NCI-H526 treated with DMSO at 0.1 percent for 48 hours (cell line): ENCODE results near the gene GABBR2.

Experiments used
- DNase-seq: peaks from one replicate; lab custom pipeline; 2025; lab: John Stamatoyannopoulos, UW

The GABBR2 gene

GRCh38 chr9:98432960-98433359, 275.8 kb downstream of the GABBR2 start:
- DNase-seq: no peak

- no peak for DNase-seq
Observed at GRCh38 chr9:98432134-98432533, 276.6 kb downstream of the GABBR2 start.

GRCh38 chr9:98430535-98431292, 278.0 kb downstream of the GABBR2 start:
- DNase-seq: no peak

- no peak for DNase-seq
Observed at GRCh38 chr9:98429613-98430012, 279.1 kb downstream of the GABBR2 start.

- no peak for DNase-seq
Observed at GRCh38 chr9:98428454-98428853, 280.3 kb downstream of the GABBR2 start.

DNA sequence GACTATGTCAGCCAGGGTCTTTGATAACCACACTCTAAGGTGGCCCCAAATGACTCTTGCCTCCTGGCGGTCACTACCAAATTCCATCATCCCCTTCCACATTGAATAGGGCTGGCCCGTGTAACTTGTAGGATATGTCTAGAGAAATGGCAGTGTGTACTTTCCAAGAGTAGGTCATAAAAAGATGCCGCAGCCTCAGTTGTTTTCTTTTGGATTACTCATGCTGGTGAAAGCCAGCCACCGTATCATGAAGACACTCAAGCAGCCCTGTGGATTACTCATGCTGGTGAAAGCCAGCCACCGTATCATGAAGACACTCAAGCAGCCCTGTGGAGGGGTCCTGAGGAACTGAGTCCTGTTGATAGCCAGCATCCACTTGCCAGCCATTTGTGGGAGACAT, 281.2 kb downstream of the GABBR2 start:
- DNase-seq: no peak

- DNase-seq: no peak
Observed at GRCh38 chr9:98425079-98425478, 283.7 kb downstream of the GABBR2 start.

- DNase-seq: no peak
Observed at GRCh38 chr9:98419260-98419603, 289.5 kb downstream of the GABBR2 start.

DNA sequence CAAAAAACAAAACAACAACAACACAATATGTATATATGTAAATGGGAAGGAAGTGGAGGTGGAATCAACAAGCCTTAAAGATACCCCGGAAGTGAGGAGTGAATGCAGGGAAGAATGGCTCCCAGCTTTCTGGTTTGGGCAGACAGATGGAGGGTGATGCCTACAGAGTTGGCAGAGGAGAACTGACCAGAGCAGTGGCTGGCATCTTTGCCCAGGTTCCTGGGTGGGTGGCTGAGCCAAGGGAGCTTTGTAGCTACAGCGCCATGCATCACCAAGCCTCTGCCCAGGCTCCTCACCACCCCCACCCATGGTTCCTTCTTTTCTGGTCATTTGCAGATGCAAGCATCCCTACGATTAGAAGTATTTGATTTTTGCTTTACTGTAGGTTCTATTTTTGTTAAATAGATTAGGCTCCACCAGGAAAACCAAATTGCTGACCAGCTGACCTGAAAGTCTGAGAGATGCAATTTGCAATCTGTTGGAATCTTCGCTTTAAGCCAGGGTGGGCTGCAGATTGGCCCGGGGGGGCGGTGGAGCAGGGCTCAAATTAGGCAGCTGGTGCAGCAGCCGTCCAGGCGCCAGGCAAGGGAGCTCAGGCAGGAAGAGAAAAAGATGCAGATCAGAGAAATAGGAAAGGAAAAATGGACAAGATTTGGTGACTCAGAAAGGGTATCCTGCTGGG, 290.0 kb downstream of the GABBR2 start:
- DNase-seq: no peak

- no peak for DNase-seq
Observed at GRCh38 chr9:98416294-98417248, 292.2 kb downstream of the GABBR2 start.

DNA sequence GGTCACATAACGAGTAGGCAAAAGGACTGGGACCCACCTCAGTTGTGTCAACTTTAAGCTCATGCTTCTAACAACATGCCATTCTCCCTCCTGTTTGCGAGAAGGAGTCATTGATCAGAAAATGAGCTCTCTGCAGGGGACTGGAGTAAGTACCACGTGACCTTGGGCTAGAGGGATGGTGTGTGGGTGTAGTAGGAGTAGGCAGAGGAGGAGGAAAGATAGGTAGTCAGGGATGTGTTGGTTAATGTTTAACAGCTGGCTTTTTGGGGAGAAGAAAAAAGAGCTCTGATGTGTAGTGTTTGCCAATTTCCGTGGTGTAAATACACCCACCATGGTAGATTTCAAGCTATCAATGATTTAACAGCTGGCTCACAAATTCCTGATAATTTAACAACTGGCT, 293.0 kb downstream of the GABBR2 start:
- no peak for DNase-seq

DNA sequence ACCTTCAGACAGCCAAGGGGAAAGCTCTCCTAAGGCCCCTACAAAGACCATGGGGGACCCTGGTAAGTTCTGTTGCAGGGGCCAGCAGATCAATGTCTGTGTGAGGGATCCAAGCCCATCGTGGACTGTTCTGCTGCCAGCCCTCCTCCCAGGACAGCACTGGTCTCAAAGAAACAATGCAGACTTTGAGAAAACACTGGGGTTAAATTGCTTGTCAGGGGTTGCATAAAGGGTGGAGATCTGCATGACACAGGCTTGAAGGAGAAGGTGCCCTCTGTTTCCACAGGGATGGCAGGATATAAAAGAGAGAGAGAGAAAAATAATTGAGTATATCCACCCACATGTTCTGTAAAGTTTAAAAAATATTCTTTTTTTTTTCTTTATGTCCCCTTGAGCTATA, 295.7 kb downstream of the GABBR2 start:
- no peak for DNase-seq

DNA sequence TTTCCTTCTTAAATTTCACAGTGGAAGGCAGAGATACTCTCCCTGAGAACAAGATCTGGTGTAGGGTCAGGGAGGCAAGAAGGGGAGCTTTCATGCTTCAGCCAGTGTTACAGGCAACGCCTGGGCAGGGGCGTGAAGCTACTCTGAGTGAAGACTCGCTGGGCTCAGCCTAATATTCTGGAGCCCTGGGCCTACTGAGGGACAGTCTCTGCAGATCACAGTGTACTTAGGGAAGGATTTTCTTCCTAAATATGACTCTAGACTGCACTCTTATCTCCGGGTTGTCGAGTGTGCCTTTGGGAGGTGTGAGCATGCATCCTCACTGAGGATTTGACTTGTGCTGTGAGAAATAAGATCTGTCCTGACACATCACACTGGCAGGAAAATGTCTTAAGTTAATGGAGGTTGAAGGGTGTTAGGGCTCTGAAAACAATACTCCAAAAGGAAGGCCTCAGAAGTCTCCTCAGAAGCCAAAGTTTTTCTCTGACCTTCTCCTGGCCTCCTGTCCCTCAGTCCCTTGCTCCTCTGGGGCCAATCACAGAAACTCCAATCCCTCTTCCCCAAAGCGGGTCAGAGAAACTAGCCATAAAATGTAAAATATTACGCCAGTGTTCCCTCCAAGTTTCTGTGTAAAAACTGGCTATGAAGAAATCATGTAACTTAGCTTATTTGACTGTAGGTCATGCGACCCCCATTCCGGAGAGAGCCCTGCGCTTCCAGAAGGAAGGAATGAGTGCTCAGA, 296.5 kb downstream of the GABBR2 start:
- DNase-seq: no peak

DNA sequence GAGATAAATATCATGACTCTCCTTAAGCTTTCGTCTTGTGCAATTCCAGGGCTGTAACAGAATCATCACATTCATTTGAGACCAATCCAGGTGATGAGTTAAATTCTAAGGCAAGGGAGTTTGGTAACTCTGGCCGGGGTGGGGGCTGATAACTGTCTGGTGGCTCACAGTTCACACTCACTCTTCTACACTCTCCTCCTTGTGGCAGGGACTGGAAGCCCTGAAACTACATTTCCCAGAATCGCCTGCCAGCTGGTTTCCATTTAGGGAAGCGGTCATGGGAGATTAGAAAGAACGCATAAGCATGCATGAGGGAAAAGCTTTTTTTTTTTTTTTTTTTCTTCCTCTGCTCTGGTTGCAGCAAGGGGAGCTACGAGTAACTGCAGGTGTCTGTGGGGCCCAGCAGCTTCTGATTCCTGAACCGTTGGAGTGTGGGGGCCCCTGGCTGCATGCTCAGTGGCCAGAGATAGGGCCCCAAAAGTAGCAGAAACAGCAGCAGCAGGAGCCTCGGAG, 298.5 kb downstream of the GABBR2 start:
- no peak for DNase-seq

- no peak for DNase-seq
Observed at GRCh38 chr9:98409719-98410118, 299.0 kb downstream of the GABBR2 start.

- no peak for DNase-seq
Observed at GRCh38 chr9:98406469-98406868, 302.3 kb downstream of the GABBR2 start.

- DNase-seq: no peak
Observed at GRCh38 chr9:98404237-98404636, 304.5 kb downstream of the GABBR2 start.

DNA sequence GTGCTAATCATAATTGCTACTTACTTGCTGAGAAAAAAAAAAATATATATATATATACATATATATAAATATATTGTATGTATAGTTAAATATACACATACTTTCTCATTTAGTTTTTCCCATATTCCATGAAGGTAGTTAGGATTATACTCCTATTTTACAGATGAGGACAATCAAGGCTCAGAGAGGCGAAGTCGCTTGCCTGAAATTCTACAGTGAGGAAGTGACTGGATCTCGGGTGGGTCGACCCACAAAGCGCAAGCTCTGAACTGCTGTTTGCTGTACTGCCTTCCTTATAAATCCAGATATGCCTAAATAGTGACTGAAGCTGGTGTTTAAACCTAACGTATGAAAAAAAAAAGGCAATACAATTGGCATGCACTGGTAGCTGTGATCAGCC, 305.0 kb downstream of the GABBR2 start:
- no peak for DNase-seq

GRCh38 chr9:98402019-98402840, 306.5 kb downstream of the GABBR2 start:
- DNase-seq: no peak

- DNase-seq: no peak
Observed at GRCh38 chr9:98401140-98402018, 307.4 kb downstream of the GABBR2 start.
